ENCODE results near the gene BRWD1. TPM values are rescaled to one million over a fixed set of nuclear protein-coding genes. Genes with fewer than 3 reads are reported as not detected.
"Not testable (repeated sequence)": the region's sequence is repeated elsewhere in the genome, so short reads cannot be mapped to it uniquely, and the experiment has no call there.

Gene BRWD1
- polyA plus RNA-seq, 5 donors, result 31.7 to 59.9 (median 48.1) TPM

GRCh38 chr21:39175665-39176064, 137.8 kb downstream of the BRWD1 start:
- no peak for DNase-seq

- DNase-seq, result no peak
Observed at GRCh38 chr21:39175154-39175553, 138.3 kb downstream of the BRWD1 start.

- no peak for DNase-seq
Observed at GRCh38 chr21:39173716-39174680, 139.4 kb downstream of the BRWD1 start.

GRCh38 chr21:39169906-39170305, 143.5 kb downstream of the BRWD1 start:
- no peak for DNase-seq

DNA sequence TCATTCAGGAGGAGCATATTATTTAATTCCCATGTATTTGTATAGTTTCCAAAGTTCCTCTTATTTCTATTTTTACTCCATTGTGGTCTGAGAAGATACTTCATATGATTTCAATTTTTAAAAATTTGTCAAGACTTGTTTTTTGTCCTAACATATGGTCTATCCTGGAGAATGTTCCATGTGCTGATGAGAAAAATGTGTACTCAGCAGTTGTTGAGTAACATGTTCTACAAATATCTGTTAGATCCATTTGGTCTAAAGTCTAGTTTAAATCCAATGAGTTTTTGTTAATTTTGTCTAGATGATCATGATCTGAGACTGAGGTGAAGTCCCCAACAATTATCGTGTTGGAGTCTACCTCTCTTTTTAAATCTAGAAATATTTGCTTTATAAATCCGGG, 144.6 kb downstream of the BRWD1 start:
- DNase-seq, result no peak

- no peak for DNase-seq
Observed at GRCh38 chr21:39164523-39164922, 148.9 kb downstream of the BRWD1 start.

DNA sequence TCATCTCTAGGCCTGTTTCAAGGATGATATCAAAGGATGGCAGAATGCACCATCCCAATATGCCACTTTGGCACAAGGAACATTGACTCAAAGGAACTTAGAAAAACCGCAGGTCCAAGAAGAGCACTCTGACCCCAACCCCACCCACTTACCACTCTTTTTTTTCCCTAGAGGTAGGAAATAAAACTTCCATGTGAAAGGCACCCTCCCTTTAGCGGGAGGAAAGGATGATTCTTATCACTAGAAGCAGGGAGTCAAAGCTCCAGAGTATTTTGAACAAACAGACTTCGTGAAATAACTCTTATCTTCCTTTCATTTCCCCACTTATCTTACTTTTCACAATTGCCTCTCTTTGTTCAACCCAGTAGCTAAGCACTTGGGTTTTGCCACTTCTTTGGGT, 152.4 kb downstream of the BRWD1 start:
- DNase-seq, result no peak

DNA sequence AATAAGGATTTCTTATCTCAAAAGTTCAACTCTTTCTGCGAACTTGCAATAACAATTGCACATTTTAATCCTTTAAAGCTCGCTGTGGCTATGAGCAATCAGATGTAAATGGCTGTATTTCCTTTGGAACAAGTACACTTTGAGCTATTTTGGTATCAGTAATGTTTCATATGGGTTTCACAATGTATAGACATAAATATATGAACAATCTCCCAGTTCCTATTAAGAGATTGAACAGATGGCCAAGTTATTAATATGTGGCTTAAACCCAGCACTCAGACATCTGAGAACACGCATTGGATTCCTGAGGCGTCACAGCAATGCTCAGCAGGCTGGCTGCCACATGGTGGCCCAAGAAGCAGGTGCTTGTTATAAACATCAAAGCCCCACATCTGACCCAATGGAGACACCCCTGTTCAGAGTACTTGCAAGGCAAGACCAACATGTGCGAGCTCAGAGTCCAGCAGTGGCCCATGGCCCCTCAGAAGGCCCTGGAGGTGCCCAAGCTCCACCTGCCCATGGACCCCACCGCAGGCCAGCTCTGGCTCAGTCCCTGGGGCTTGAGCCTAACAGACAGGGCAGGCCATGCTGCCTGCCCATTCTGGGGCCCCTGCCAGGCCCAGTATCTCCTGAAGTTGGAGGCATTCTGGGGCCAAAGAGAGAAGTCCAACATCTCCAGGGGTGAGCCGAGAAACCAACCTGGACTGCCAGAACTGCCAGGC, 153.9 kb downstream of the BRWD1 start:
- no peak for DNase-seq

- not testable (repeated sequence) for DNase-seq
Observed at GRCh38 chr21:39157241-39157640, 156.2 kb downstream of the BRWD1 start.

GRCh38 chr21:39156024-39156423, 157.4 kb downstream of the BRWD1 start:
- DNase-seq, result no peak

- DNase-seq, result no peak
Observed at GRCh38 chr21:39155578-39155977, 157.9 kb downstream of the BRWD1 start.

DNA sequence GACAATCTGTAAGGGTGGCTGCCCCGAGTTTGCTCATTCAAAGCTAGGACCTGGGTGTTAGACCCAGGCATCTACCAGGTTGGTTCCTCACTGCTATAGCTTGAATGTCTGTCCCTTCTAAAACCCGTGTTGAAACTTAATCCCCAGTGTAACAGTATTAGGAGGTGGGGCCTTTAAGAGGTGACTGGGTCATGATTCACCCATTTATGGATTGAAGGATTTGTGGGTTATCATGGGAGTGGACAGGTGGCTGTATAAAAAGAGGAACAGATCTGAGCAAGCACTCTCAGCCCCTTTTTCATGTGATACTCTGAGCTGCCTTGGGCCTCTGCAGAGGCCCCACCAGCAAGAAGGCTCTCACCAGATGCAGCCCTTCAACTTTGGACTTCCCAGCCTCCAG, 159.6 kb downstream of the BRWD1 start:
- DNase-seq, result no peak

- DNase-seq, result no peak
Observed at GRCh38 chr21:39153373-39153772, 160.1 kb downstream of the BRWD1 start.

- no peak for DNase-seq
Observed at GRCh38 chr21:39152271-39152670, 161.2 kb downstream of the BRWD1 start.

- DNase-seq, result no peak
Observed at GRCh38 chr21:39150877-39151276, 162.6 kb downstream of the BRWD1 start.

- DNase-seq, result no peak
Observed at GRCh38 chr21:39150316-39150715, 163.1 kb downstream of the BRWD1 start.

DNA sequence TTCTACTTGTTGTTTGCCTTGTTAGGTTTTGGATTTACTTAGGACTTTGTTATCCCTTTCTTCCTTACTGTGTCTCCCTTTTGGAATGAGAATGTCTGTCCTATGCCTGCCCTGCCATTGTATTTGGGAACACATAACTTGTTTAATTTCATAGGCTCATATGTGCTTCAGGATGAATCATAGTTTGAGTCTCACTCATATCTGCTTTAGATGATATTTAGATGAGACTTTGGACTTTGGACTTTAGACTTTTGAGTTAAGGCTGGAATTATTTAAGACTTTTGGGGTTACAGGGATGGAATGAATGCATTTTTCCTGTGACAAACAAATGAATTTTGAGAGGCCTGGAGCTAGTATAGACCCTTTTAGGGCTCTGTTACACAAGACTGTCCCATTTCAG, 163.6 kb downstream of the BRWD1 start:
- DNase-seq, result no peak

DNA sequence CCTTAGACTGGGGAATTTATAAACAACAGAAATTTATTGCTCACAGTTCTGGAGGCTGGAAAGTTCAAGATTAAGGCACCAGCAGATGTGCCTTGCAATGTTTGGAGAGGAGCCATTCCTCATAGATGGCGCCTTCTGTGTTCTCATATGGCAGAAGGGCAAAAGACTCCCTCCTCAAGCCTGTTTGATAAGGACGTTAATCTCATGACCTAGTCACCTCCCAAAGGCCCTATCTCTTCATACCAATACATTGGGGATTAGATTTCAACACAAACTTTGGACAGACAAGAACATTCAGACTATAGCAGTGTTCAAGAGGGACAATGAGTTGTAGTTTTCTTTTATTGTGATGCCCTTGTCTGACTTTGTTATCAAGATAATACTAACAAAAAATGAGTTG, 164.5 kb downstream of the BRWD1 start:
- no peak for DNase-seq

DNA sequence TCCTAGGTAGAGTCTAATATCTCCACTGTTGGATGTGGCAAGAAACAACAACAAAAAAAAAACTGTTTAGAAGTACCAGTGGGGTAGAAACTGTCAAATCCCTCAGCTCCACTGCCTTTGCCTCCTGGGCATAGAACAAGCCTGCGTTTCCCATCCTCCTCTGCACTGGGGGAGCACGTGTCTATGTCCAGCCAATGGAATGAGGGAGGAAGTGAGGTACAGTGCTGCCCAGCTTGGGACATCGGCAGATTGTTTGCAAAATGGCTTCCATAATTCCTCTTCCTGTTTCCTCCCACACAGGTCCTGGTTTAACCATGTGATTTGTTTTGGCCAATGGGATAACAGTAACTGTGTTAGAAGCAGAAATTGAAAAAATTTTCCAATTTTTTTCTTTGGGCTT, 169.2 kb downstream of the BRWD1 start:
- DNase-seq, result no peak

GRCh38 chr21:39142972-39143371, 170.5 kb downstream of the BRWD1 start:
- no peak for DNase-seq

DNA sequence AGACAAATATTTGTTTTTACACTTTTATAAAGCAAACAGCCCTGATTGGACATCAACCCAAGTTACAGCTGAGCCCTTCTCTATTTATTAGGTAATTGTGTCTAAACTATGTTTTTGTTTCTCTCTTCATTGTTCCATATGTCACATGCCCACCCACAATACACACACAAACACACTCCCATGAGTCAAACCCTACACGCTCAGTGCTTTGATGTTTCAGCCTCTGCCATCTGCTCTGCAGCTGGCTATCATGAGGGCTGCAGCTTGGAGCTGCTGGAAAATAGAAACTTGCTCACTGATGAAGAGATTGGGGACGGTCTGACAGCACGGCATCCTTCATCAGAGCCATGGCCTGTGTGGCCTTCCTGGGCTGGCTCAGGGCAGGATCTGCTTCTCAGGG, 171.9 kb downstream of the BRWD1 start:
- DNase-seq, result no peak

DNA sequence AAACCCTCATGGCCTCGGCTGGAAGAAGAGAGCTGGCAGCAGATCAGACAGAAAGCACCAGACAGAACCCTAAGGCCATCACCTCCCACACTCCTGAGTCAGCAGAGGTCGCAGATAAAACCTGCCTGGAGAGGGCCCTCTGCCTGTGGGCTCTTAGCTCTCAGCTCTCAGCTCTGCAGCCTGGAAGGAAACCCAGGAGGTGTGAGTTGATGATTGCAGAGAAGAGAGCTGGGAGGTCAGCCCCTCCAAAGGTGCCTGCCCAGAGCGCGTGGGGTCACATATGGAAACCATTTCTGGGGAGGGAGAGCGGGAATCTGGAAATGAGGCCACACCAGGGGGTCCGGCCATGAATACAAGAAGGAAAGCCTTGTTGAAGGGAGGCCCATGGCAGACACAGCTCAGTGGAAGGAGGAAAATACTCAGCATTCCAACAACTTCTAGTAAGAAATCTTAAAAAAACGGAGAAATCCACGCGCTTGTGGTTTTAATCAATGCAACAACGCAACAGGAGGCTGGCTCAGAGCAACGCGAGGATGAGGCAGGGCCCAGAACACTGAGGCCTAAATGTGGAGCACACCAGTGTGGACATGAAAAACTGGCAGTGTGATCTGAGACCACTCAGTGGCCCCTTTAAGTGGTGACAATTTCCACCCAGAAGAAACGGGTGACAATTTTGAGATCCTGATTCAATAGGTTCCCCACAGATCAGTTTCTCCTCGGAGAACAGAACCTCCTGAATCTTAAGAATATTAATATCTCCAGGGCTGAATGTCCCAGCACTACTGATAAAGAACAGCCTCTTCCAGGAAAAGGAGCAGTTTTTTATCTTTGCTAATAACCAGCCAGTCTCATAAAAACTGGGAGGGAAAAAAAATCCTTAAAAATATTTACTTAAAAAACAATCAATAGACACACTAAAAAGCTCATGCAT, 175.9 kb downstream of the BRWD1 start:
- DNase-seq, result no peak

Measured in right lung (tissue), 5 donors.